ENCODE data around the gene IL21R.
"Not testable (repeated sequence)": the region's sequence is repeated elsewhere in the genome, so short reads cannot be mapped to it uniquely, and the experiment has no call there.

The IL21R gene

DNA sequence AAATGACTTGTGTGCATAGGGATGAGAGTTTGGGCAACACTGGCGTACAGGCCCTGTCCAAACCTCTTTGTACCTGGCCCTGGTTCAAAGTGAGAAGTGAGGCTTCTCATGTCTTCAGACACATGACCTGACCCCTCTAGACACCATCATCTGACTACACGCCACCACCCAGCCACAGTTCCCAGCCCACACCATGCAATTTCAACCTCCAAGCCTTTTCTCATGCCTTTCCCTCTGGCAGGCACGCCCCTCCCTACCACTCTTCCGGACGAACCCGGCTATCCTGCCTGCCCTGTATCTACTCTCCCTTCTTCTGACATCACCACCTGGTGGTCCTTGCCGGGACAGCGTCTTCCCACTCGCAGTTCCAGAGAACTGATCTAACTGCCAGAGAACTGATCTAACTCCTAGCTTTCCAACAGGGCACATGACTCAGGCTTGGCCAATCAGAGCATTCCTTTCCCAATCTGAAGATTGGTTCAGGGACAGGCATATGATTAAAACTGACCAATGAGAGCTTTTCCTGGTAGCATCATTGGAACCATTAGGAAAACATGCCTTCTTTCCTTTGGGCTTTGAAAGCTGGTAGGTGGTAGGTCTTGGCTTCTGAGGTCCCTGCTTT is 27.1 kb upstream of the IL21R start:
- peak; percentile 71 for DNase-seq (ENCODE audit: low spot score)

DNA sequence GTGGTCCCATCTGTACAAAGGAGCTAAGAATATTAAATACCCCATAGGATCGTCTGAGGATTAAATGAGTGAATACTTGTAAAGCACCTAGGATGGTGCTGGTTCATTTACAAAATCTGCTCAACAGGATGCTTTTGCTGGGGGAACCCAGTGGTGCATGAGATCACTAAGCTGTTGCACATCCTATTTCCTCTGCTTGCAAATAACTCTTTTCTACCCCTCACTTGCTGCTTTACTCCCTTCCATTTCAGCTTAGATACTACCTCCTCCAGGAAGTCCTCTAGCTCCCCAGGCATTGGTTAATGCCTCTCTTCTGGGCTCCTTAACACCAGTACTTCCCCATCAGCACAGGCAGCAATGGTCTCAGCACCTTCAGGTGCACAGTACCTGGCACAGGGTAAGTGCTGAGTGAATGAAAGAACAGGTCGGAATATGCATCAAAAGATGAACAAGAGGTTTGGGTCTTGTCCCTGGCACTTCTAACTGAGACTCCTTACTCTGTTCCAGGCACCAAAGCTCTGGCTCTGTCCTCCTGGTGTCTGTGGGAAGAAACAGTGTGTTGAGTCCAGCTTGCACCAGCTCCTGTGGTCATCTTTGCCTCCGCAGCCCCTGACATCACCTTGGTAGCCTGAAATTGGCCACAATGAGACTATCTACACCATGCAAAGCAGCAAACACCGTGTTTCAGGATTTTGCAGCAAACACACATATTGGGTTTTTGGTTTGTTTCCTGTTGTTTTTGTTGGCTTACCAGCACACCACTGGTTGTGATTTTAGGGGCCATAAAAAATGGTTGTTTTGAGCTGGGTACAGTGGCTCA is 24.1 kb upstream of the IL21R start:
- DNase-seq (ENCODE audit: low spot score) = peak; percentile 67

GRCh38 chr16:27378871-27379481 is 23.0 kb upstream of the IL21R start:
- DNase-seq (ENCODE audit: low spot score) = no peak

GRCh38 chr16:27379919-27380318 is 22.1 kb upstream of the IL21R start:
- DNase-seq (ENCODE audit: low spot score) = no peak

DNA sequence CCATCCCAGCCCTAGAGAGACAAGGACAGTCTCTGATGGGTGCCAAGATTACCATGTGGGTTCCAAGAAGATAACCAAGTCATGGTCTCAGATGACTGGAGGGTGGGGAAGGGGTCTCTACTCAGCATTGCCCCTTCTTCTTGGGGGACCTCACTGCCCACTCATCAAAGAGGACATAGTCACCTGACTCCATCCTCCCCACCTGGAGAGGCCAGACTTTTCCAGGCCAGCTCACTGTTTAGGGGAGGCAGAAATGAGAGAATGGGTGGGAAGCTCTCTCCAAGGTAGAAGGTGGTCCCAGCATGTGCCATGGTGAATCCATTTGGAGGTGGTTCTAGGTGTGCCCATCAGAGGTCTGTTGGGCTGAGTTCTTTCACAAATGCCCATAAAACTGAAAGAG is 20.7 kb upstream of the IL21R start:
- DNase-seq (ENCODE audit: low spot score) = no peak

DNA sequence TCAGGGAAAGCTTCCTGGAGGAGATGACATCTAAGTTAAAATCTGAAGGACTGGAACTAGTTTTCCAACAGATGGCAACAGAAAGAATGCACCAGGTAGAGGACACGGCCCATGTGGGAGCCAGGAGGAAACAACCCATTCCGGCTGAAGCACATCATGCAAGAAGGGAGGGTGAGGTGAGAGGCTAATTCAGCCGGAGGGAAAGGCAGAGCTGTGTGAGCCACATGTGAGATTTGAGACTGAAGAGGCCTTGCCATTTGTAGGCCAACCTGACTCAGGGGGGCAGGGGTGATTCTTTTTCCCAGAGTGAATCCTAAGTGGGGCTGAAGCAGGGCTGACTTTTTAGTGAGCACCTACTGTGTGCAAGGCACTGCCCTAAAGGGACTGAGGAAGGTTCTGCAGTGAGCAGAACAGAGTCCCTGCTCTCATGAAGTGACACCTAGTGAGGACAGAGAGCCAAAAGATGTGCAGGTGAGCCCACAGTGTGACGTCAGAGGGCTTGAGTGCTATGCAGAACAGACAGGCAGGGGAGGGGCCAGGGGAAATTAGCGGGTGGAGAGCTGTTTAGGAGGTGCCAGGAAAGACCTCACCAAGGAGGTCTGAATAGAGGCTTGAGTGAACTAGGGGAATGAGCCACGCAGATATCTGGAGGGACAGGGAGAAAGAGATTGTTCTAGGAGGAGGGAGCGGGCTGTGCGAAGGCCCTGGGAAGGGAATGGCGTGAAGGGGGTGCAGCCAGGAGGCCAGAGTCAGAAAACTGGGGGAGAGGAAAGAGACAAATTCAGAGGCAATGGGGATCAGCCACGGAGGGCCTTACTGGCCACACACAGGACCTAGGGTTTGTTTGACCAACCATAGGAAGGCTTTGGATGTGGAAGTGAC is 19.8 kb upstream of the IL21R start:
- no peak for DNase-seq (ENCODE audit: low spot score)

- no peak for DNase-seq (ENCODE audit: low spot score)
These were observed 18.3 kb upstream of the IL21R start for GRCh38 chr16:27383556-27384243.

DNA sequence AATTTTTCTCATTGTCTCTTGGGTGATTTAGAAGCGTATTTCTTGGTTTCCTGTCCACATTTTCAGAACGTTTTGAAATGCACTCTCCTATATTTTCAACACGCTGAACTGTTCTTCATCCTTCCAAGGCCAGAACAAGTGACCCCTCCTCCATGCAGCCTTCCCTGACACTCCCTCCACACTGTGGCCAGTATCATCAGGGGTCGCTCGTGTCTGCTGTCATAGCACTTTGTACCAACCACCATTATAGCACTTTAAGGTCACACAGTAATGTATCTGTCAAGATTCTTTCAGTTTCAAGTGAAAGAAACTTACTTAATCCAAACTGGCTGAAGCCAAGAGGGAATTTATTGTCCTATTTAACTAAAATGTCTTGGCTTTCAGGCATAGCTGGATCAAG is 17.5 kb upstream of the IL21R start:
- DNase-seq (ENCODE audit: low spot score) = no peak

DNA sequence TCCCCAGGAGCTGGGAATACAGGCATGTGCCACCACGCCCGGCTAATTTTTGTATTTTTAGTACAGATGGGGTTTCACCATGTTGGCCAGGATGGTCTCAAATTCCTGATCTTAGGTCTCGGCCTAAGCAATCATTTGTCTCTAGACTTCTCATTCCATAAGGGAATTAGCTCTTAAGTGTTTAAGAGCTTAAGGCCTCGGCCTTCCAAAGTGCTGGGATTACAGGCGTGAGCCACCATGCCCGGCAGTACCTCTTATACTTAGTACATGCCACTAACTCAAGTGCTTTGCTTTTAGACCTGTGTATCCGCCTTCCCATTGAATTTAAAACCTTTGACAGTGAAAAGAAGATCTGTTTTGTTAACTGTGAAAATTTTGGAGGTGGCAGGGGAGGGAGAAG is 16.6 kb upstream of the IL21R start:
- DNase-seq (ENCODE audit: low spot score) = no peak

DNA sequence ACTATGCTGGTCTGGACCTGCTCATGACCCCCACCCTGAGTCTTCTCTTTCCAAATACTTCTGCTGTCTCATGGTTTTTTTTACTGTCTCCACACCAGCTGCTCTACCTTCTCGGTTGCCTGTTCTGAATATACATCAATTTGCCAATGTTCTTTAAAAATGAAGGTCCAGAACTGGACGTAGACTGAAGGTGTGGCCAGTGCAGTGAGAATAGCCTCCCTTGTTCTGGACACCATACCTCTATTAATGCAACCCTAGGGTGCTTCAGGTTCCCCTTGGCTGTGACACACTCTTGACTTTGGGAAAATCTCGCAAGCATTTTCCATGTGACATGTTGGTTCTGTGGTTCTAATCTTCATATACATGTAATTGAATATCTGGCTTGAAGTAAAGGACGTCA is 15.3 kb upstream of the IL21R start:
- DNase-seq (ENCODE audit: low spot score) = no peak

DNA sequence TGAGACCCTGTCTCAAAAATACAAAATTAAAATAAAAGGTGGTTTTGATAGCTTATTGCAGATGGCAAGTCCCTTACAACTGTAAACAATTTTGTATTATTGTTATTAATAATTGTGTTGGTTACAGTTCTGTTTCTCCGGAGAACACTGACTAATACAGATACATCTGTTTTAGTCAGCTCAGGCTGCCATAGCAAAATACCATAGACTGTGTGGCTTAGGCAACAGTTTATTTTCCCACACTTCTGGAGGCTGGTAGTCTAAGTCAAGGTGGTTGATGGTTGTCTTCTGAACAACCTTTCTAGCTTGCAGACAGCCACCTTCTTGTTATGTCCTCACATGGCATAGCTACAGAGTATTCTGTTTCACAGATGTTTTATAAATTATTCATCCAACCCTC is 14.2 kb upstream of the IL21R start:
- no peak for DNase-seq (ENCODE audit: low spot score)

DNA sequence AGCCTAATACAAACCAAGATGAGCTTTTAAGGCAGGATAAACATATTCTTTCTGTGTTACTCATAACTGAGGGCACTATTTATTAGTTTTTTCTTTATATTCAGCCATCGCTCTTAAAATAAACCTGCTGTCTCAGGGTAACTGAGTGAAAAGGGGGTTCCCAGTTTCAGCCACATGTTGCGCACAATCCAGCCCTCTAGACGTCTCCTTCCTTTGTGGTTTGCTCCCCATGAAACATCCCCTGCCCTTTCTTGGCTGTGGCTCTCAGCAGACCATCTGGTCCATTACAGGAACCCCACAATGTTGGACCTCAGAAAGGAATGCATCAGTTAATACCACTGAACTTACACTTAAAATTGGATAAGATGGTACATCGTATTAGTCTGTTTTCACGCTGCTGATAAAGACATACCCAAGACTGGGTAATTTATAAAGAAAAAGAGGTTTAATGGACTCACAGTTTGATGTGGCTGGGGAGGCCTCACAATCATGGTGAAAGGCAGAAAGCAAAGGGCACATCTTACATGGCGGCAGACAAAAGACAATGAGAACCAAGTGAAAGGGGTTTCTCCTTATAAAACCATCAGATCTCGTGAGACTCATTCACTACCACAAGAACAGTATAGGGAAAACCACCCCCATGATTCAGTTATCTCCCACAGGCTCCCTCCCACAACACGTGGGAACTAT is 12.6 kb upstream of the IL21R start:
- DNase-seq (ENCODE audit: low spot score) = no peak

DNA sequence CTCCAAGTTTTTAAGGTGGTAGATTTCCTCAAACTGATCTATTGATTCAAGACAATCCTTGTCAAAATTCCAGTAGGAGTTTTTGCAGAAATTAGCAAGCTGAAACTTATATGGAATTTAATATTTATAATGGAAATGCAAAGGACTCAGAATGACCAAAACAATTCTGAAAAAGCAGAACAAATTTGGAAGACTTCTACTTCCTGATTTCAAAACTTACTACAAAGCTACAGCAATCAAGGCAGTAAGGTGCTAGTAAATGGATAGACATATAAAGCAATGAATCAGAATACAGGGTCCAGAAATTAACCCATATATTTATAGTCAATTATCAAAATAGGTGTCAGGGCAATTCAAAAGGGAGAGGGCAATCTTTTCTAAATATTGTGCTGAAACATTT is 11.8 kb upstream of the IL21R start:
- DNase-seq (ENCODE audit: low spot score) = no peak

- DNase-seq (ENCODE audit: low spot score) = no peak
These were observed 9.3 kb upstream of the IL21R start for GRCh38 chr16:27392671-27393070.

GRCh38 chr16:27394516-27394915 is 7.5 kb upstream of the IL21R start:
- no peak for DNase-seq (ENCODE audit: low spot score)

DNA sequence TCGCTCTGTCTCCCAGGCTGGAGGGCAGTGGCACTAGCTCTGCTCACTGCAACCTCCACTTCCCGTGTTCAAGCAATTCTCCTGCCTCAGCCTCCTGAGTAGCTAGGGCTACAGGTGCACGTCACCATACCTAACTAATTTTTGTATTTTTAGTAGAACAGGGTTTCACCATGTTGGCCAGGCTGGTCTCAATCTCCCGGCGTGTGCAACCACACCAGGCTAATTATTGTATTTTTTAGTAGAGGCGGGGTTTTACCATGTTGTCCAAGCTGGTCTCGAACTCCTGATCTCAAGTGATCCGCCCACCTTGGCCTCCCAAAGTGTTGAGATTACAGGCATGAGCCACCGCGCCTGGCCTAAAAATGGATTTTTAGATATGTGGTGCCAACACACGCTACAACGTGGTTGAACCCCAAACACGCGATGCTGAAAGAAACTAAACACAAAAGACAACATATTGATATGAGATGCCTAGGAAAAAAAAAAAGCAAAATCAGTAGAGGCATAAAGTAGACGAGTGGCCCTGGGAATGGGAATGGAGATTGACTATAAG is 3.6 kb upstream of the IL21R start:
- not testable (repeated sequence) for DNase-seq (ENCODE audit: low spot score)

DNA sequence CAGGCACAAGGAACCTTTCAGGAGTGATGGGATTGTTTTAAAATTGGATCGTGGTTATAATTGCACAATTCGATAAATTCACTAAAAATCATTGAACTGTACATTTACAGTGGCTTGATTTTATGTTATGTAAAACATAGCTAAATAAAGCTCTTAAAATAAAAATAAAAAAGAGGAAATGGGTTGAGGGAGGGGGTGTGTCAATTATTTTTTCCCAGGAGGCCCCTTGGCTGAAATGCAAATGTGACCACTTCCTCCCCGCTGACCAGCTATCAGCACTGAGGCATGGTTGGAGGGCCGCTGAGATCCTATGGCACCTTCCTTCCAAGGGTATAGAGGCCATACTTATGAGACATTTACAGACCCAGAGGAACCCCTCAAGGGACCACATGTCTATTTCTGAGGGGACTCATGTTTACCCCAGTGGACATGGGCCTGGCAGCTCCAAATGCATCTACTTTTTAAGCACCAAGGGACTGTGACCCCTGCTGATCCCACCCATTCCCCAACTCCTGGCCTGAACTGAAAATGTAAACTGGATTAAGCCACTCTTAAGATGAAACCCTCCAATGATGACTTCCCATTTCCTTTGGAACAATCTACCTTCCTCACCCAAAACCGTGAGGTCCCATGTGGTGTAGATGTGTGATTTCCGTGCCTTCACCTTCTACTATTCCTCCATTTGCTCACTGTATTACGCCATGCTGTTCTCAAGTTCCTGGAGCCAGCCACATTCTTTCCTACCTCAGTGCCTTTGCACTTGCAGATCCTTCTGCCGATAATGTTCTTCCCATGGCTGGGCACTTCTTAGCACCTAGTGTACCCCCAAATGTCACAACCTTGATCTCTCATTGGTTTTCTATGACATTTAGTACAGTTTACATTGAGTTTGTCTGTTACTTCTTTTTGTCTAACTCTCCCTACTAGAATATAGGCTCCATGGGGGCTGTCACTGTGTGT is 2.8 kb upstream of the IL21R start:
- DNase-seq (ENCODE audit: low spot score) = peak; percentile 63

GRCh38 chr16:27399969-27400368 is 2.0 kb upstream of the IL21R start:
- DNase-seq (ENCODE audit: low spot score) = no peak

DNA sequence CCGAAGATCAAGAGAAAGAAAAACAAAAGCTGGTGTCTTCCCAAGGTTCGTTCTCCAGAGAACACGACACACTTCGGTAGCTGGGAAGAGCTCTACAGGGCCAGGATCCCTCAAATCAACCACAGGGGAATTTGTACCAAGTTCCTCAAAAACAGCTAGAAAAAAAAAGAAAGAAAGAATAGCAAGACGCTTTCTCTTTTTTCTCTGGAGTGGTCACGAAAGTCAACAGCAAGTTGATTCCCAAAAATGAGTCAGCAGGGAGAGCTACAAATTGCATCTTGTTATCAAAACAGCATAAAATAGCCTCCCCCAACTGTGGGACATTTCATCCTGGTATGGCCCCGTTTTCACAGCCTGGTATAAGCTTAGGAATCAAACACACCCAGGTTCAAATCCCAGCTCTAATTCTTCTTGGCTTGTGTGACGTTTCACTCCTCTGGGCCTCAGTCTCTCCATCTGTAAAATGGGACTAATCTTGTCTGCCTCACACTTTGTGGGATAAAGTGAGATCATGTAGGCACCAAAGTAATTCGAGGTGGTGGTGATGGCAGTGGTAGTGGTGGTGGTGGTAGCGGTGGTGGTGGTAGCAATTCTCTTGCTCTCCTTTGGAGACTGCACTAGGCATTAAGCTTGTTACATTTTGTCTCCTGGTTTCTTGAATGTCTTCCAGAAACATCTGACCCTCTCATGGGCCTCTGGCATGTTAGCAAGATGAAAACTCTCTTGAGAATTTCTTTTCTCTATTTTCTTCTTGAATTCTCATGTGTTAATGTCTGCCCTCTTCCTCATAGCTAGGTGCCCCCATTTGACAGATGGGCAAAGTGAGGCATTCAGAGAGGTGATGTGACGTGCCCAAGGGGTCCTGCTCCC is 988 bp upstream of the IL21R start:
- no peak for DNase-seq (ENCODE audit: low spot score)
